Body of pancreas (tissue), 4 donors: Measurements from ENCODE around the gene RBP5. TPM values are rescaled to one million over a fixed set of nuclear protein-coding genes. Genes with fewer than 3 reads are reported as not detected.

Experiments used
- ATAC-seq: fragments of 150-250 bp; one replicate; pipeline ENCODE4 v1.9.1; 2016
- DNase-seq, 4 donors: peaks; one replicate each; pipeline ENCODE4 v3.0.0-alpha.2; 2019
- H3K27ac ChIP-seq, 4 donors: fragments of 200-600 bp; sonication (generic); 1 replicate in 3 of 4; 2 replicates in 1 of 4; pipeline versions ENCODE4 v1.5.1 to v1.6.1; 2016 to 2019; ENCODE audit warnings: mild to moderate bottlenecking in 1 of 4, mixed read lengths in 1 of 4, moderate library complexity in 1 of 4
- H3K27me3 ChIP-seq, 2 donors: fragments of 200-600 bp; sonication (generic); one replicate each; pipeline ENCODE4 v1.6.0; 2016; ENCODE audit warnings: mild to moderate bottlenecking in 1 of 2
- H3K36me3 ChIP-seq, 2 donors: fragments of 200-600 bp; sonication (generic); replicated peaks in 1 of 2; 2 replicates each; pipeline ENCODE4 v1.5.1; 2016; ENCODE audit warnings: low read depth in 2 of 2; ENCODE audit not compliant: insufficient read depth in 1 of 2
- H3K4me1 ChIP-seq: fragments of 200-600 bp; sonication (generic); one replicate; pipeline ENCODE4 v1.6.0; 2016
- H3K4me3 ChIP-seq, 2 donors: fragments of 200-600 bp; sonication (generic); 1 replicate in 1 of 2; 2 replicates in 1 of 2; pipeline ENCODE4 v1.5.1; 2016 to 2019
- H3K9me3 ChIP-seq, 3 donors: fragments of 200-600 bp; sonication (generic); 1 replicate in 2 of 3; 2 replicates in 1 of 3; pipeline ENCODE4 v1.5.1; 2016
- POLR2A ChIP-seq, 3 donors: fragments of 450-650 bp; IDR thresholded peaks; one replicate each; pipeline ENCODE4 v1.6.1; 2016; ENCODE audit warnings: antibody characterized with exemption in 3 of 3, mild to moderate bottlenecking in 2 of 3
- WGBS, 2 donors: methylation state at CpG; one replicate each; pipeline ENCODE4 v1.1.5; 2017; 5-methylcytosine and 5-hydroxymethylcytosine counted together
- intact Hi-C: fragments of 100-400 bp; cut with DNase I; formaldehyde crosslinking; loops from one replicate; pipeline ENCODE4 v1.15.1; 2023
- total RNA-seq, 2 donors: library from RNA; depleted of rRNA; stranded (reverse); fragments of >200 nt; gene quantifications; one replicate each; pipeline ENCODE4 v1.1.0, GENCODE V29; 2016
- TF ChIP-seq, protein P1 (sequence below), 7 experiments: fragments of 450-650 bp in 4 of 7; fragments of 200-600 bp in 3 of 7; sonication (generic) in 3 of 7; IDR thresholded peaks; one replicate each; pipeline ENCODE4 v1.5.1; 2016 to 2019; ENCODE audit warnings: antibody characterized with exemption in 7 of 7

RBP5 gene
- total RNA-seq, 2 donors from 2014 or later: 1.3 TPM; not detected in 1

DNA sequence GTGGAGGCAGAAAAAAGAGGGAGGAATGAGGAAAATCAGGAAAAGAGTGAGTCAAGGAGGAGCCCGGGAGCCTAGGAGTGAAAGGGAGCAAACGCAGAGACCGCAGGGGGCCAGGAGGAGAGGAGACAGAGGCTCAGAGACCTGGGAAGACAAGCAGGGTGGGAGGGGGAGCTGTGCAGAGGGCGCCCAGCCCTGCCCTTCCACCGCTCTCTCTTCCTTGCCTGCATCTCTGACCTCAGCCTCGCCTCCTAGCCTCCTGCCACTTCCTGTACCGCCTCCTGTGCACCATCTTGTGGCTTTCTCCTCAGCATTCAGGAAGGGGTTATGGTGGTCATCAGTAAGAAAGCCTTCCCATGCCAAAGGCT is 2.8 kb upstream of the RBP5 start:
- 47 to 53% methylated on average over 7 of the region's 7 CpGs for WGBS, 2 donors
- Histone ChIP-seq H3K4me1 (peaks cover 16% of the 10 kb centered on the region), H3K4me3 (no peak overlapping the region), H3K27me3 (no peaks in the 10 kb centered on the region), H3K36me3 (peaks cover 0 to 4% of the 10 kb centered on the region in 2 donors), H3K27ac (peak overlapping the region in 1 of 4 donors; percentile 54), H3K9me3 (no peaks in the 10 kb centered on the region)
- ATAC-seq: no peak
- DNase-seq: no peak
- intact Hi-C loops: no loop called here
- no peak for TF ChIP-seq POLR2A (IDR thresholded peaks at IDR 0.05)
- TF ChIP-seq, protein P1, sequence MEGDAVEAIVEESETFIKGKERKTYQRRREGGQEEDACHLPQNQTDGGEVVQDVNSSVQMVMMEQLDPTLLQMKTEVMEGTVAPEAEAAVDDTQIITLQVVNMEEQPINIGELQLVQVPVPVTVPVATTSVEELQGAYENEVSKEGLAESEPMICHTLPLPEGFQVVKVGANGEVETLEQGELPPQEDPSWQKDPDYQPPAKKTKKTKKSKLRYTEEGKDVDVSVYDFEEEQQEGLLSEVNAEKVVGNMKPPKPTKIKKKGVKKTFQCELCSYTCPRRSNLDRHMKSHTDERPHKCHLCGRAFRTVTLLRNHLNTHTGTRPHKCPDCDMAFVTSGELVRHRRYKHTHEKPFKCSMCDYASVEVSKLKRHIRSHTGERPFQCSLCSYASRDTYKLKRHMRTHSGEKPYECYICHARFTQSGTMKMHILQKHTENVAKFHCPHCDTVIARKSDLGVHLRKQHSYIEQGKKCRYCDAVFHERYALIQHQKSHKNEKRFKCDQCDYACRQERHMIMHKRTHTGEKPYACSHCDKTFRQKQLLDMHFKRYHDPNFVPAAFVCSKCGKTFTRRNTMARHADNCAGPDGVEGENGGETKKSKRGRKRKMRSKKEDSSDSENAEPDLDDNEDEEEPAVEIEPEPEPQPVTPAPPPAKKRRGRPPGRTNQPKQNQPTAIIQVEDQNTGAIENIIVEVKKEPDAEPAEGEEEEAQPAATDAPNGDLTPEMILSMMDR (IDR thresholded peaks at IDR 0.05): no peak

- Histone ChIP-seq H3K27me3 (no peaks in the 10 kb centered on the region), H3K4me3 (peak overlapping the region; percentile 44 to 80), H3K9me3 (no peaks in the 10 kb centered on the region), H3K27ac (peak overlapping the region; percentile 52 to 84 (median 67)), H3K4me1 (peaks cover 16% of the 10 kb centered on the region), H3K36me3 (no peaks in the 10 kb centered on the region)
- DNase-seq: peak; percentile 58 to 70 (median 64)
- TF ChIP-seq POLR2A (IDR thresholded peaks at IDR 0.05): peak in 1 of 3 donors; percentile 20
- TF ChIP-seq, protein P1 (IDR thresholded peaks at IDR 0.05): no peak
- 1 to 4% methylated on average over 32 of the region's 32 CpGs for WGBS, 2 donors
- intact Hi-C loops: no loop called here
- ATAC-seq: peak; percentile 49
These were observed 2.2 kb upstream of the RBP5 start for GRCh38 chr12:7130701-7131501.

- Histone ChIP-seq H3K36me3 (no peaks in the 10 kb centered on the region), H3K4me1 (peaks cover 16% of the 10 kb centered on the region), H3K9me3 (no peaks in the 10 kb centered on the region), H3K27ac (peak within 1 kb of the TSS; percentile 52 to 84 (median 67)), H3K27me3 (no peaks in the 10 kb centered on the region), H3K4me3 (peak within 1 kb of the TSS; percentile 44 to 80)
- WGBS, 2 donors: 0 to 1% methylated on average over 24 to 40 of the region's 40 CpGs
- intact Hi-C loops: no loop called here
- peak; percentile 16 to 62 (median 53) for TF ChIP-seq POLR2A (IDR thresholded peaks at IDR 0.05)
- TF ChIP-seq, protein P1 (IDR thresholded peaks at IDR 0.05): no peak
- peak; percentile 83 to 90 (median 85) for DNase-seq
- peak; percentile 88 for ATAC-seq
These were observed 1.4 kb upstream of the RBP5 start, which contains the start of gene CLSTN3 for GRCh38 chr12:7129872-7130691. TSS of gene CLSTN3 (plus strand) at chr12:7130371. CDS start at chr12:7130649, 278 bp downstream.

- Histone ChIP-seq H3K27ac (peak overlapping the region in 3 of 4 donors; percentile 54 to 84 (median 80)), H3K4me1 (peaks cover 16% of the 10 kb centered on the region), H3K36me3 (no peaks in the 10 kb centered on the region), H3K27me3 (no peaks in the 10 kb centered on the region), H3K9me3 (no peaks in the 10 kb centered on the region), H3K4me3 (peak overlapping the region; percentile 44 to 80)
- TF ChIP-seq, protein P1 (IDR thresholded peaks at IDR 0.05): no peak
- TF ChIP-seq POLR2A (IDR thresholded peaks at IDR 0.05): no peak
- intact Hi-C loops: no loop called here
- DNase-seq: no peak
- 3 to 5% methylated on average over 19 of the region's 19 CpGs for WGBS, 2 donors
- ATAC-seq: no peak
These were observed 690 bp upstream of the RBP5 start for GRCh38 chr12:7129287-7129871.
